NT2/D1 (cell line): ENCODE results near the gene DNAJC16.

Source experiments
- YY1 ChIP-seq: IDR thresholded peaks from 2 replicates; pipeline ENCODE4 v1.6.1; 2011; ENCODE audit not compliant: insufficient read length, insufficient read depth
- ZNF274 ChIP-seq: IDR thresholded peaks from 2 replicates; pipeline ENCODE4 v1.6.1; 2011; ENCODE audit warnings: mild to moderate bottlenecking, low read depth, low read length

DNA sequence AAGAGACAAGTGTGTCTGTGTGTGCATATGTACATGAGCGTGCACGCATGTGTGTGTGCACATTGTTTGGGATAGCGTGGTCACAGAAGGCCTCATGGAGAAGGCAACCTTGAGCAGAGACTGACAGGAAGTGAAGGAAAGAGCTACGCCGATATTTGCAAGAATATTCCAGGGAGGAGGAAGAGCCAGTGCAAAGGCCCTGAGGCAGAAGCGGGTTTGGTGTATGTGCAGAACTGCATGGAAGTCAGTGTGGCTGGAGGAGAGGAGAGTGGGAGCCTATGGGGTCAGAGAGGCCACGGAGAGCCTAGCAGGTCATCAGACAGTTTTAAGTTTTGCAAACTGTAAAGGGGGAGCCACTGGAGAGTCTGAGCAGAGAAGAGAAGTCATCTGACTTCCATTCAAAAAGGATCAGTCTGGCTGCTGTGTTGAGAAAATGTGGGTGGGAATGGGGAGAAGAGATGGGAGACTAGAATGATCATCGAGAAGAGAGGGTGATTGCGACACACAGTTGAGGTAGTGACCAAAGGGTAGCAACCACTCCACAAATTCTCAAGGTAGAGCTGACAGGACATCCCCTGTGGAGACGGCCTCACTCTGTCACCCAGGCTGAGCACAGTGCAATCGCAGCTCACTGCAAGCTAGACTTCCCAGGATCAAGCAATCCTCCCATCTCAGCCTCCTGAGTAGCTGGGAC, 46.8 kb upstream of the DNAJC16 start:
- TF ChIP-seq ZNF274 (no peak), YY1 (no peak)
